ENCODE measurements around the gene ZNF385A. TPM values are rescaled to one million over a fixed set of nuclear protein-coding genes. Genes with fewer than 3 reads are reported as not detected.

The ZNF385A gene
- total and polyA plus RNA-seq, 2 of the 13 experiments (the other 11 are each of a cell fraction or from before 2014, with no cell fraction given), result 0.44 to 0.67 TPM

DNA sequence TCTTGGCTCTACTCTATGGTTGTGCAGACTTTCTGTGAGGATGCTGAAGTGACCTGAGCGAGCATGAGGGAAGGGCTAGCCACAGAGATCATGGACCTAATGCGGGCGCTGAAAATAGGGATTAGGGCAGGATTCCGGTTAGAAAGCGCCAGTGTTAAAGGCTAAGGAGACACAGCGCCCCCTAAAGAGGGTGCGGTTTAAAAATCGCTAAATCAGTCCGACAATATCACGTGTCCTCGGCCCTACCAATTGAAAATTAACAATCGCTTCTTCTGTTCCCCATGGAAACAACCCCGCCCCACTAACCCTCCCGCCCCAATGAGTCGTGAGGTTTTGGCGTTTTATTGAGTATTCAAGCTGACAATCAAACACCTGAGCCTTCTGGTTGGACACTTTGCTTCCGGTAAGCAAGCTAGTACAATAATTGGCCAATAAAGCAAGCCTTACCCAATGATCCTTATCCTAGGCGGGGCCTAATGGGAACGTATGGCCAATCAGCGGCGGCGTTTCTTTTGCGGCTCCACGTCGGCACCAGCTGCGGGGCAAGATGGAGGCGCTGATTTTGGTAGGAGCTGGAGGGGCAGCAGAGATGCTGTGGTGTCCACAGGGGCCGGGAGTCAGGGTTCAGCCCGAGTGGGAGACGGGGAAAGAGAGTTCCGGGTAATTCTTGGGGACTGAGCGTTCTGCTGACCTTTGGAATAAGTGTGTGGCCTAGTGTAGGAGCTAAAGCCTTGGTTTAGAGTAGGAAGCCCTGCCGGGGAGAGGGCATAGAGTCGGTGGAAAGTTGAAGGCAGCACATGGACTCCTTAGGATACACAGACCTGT lies 59.7 kb downstream of the ZNF385A start, which contains the start of gene COPZ1 (continued):
- TF ChIP-seq, protein P1, sequence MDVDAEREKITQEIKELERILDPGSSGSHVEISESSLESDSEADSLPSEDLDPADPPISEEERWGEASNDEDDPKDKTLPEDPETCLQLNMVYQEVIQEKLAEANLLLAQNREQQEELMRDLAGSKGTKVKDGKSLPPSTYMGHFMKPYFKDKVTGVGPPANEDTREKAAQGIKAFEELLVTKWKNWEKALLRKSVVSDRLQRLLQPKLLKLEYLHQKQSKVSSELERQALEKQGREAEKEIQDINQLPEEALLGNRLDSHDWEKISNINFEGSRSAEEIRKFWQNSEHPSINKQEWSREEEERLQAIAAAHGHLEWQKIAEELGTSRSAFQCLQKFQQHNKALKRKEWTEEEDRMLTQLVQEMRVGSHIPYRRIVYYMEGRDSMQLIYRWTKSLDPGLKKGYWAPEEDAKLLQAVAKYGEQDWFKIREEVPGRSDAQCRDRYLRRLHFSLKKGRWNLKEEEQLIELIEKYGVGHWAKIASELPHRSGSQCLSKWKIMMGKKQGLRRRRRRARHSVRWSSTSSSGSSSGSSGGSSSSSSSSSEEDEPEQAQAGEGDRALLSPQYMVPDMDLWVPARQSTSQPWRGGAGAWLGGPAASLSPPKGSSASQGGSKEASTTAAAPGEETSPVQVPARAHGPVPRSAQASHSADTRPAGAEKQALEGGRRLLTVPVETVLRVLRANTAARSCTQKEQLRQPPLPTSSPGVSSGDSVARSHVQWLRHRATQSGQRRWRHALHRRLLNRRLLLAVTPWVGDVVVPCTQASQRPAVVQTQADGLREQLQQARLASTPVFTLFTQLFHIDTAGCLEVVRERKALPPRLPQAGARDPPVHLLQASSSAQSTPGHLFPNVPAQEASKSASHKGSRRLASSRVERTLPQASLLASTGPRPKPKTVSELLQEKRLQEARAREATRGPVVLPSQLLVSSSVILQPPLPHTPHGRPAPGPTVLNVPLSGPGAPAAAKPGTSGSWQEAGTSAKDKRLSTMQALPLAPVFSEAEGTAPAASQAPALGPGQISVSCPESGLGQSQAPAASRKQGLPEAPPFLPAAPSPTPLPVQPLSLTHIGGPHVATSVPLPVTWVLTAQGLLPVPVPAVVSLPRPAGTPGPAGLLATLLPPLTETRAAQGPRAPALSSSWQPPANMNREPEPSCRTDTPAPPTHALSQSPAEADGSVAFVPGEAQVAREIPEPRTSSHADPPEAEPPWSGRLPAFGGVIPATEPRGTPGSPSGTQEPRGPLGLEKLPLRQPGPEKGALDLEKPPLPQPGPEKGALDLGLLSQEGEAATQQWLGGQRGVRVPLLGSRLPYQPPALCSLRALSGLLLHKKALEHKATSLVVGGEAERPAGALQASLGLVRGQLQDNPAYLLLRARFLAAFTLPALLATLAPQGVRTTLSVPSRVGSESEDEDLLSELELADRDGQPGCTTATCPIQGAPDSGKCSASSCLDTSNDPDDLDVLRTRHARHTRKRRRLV (CRISPR knock-in tag; IDR thresholded peaks at IDR 0.05), result no peak
- TF ChIP-seq TGIF2 (CRISPR knock-in tag; IDR thresholded peaks at IDR 0.05), result peak; percentile 30; the same call in 1 of the 2 replicates
- no peak for TF ChIP-seq THYN1 (CRISPR knock-in tag; IDR thresholded peaks at IDR 0.05; ENCODE audit: borderline replicate concordance, low read depth)
- no peak for TF ChIP-seq ZNF317 (CRISPR knock-in tag; IDR thresholded peaks at IDR 0.05)
- TF ChIP-seq ZNF792 (CRISPR knock-in tag; IDR thresholded peaks at IDR 0.05), result no peak; the same call in 1 of the 2 replicates
- no peak for TF ChIP-seq TP53 (CRISPR knock-in tag; conservative IDR thresholded peaks at IDR 0.05)
- no peak for TF ChIP-seq ZFP41 (CRISPR knock-in tag; IDR thresholded peaks at IDR 0.05; ENCODE audit: borderline replicate concordance)
- no peak for TF ChIP-seq ZSCAN30 (CRISPR knock-in tag; IDR thresholded peaks at IDR 0.05)
- TF ChIP-seq HDAC2 (CRISPR knock-in tag; IDR thresholded peaks at IDR 0.05), result peak; percentile 30; the same call in 1 of the 2 replicates
- TF ChIP-seq, protein P2, sequence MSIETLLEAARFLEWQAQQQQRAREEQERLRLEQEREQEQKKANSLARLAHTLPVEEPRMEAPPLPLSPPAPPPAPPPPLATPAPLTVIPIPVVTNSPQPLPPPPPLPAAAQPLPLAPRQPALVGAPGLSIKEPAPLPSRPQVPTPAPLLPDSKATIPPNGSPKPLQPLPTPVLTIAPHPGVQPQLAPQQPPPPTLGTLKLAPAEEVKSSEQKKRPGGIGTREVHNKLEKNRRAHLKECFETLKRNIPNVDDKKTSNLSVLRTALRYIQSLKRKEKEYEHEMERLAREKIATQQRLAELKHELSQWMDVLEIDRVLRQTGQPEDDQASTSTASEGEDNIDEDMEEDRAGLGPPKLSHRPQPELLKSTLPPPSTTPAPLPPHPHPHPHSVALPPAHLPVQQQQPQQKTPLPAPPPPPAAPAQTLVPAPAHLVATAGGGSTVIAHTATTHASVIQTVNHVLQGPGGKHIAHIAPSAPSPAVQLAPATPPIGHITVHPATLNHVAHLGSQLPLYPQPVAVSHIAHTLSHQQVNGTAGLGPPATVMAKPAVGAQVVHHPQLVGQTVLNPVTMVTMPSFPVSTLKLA (IDR thresholded peaks at IDR 0.05), result 0 out of 2 replicates have a peak, but pooled peaks have one; percentile 26
- peak; percentile 48 for TF ChIP-seq FOXO1 (CRISPR knock-in tag; IDR thresholded peaks at IDR 0.05)
- no peak for TF ChIP-seq TCF7L2 (IDR thresholded peaks at IDR 0.05; ENCODE audit: low read depth, low read length)
- TF ChIP-seq ZNF766 (CRISPR knock-in tag; IDR thresholded peaks at IDR 0.05; ENCODE audit: borderline replicate concordance), result no peak
- no peak for TF ChIP-seq ZNF354B (CRISPR knock-in tag; IDR thresholded peaks at IDR 0.05)
- no peak; the same call in 1 of the 2 replicates for TF ChIP-seq ZNF205 (CRISPR knock-in tag; IDR thresholded peaks at IDR 0.05)
- TF ChIP-seq CENPT (CRISPR knock-in tag; IDR thresholded peaks at IDR 0.05; ENCODE audit: low read depth), result no peak
- TF ChIP-seq CREB1 (IDR thresholded peaks at IDR 0.05), result peak; percentile 87
- peak; percentile 95 for TF ChIP-seq CREB1 (CRISPR knock-in tag; IDR thresholded peaks at IDR 0.05)
- no peak for TF ChIP-seq ZNF878 (CRISPR knock-in tag; IDR thresholded peaks at IDR 0.05)
- TF ChIP-seq, protein P3, sequence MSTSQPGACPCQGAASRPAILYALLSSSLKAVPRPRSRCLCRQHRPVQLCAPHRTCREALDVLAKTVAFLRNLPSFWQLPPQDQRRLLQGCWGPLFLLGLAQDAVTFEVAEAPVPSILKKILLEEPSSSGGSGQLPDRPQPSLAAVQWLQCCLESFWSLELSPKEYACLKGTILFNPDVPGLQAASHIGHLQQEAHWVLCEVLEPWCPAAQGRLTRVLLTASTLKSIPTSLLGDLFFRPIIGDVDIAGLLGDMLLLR (CRISPR knock-in tag; IDR thresholded peaks at IDR 0.05), result no peak
- no peak; the same call in 1 of the 2 replicates for TF ChIP-seq ARNTL (CRISPR knock-in tag; IDR thresholded peaks at IDR 0.05)
- peak; percentile 43; the same call in 1 of the 2 replicates for TF ChIP-seq NKX3-1 (CRISPR knock-in tag; IDR thresholded peaks at IDR 0.05)
- no peak; the same call in none of the 2 replicates for TF ChIP-seq ZBTB21 (CRISPR knock-in tag; IDR thresholded peaks at IDR 0.05)
- peak; percentile 58 for TF ChIP-seq SRSF1 (optimal IDR thresholded peaks at IDR 0.05; ENCODE audit: low read depth, low read length)
- TF ChIP-seq ZNF550 (CRISPR knock-in tag; IDR thresholded peaks at IDR 0.05; ENCODE audit: borderline replicate concordance), result no peak

Data from HepG2 (cell line).